ENCODE measurements around the gene LCN9. TPM values are rescaled to one million over a fixed set of nuclear protein-coding genes. Genes with fewer than 3 reads are reported as not detected.
"Not testable (repeated sequence)": the region's sequence is repeated elsewhere in the genome, so short reads cannot be mapped to it uniquely, and the experiment has no call there.

LCN9 gene
- total RNA-seq, 1 experiment from 2014 or later, result not detected

DNA sequence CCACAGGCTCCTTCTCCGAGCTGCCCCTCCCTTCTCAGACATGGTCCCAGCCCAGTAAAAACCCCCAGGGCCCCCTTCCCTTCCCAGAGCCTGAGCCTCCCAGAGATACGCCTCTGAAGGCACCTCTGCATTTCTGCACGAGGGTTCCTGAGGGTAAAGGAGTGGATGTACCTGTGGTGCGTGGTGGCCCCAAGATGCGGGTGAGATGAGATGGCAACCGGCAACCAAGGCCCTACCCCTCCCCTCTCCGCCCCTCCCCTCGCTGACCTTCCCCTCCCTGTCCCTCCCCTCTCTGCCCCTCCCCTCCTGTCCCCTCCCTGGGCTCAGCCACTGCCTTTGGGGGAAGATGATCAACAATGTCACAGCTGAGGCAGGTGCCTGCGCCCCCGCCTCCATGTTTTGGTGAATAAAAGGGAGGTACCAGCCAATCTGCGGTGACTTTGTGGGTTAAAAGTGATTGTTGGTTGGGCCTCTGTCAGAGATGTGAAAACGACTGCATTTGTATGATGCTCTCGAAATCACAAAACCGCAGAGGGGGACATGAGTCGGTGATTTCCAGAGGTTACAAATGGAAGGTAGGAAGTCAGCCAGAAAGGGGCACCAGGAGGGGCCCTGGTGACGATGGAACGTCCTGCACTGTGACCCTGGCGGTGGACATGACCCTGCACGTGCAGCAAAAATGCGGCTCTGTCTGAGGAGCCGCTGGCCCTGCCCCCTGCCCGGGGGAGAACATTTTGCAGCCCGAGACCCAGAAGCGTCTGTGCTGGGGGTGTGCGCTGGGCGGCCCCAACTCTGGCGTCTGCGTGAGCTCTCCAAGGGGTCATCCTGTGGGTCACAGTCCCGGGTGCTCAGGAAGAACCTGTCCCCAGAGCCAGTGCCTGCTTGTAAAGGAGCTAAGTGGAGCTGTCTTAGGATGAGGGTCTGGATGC lies 3.7 kb downstream of the LCN9 start:
- TF ChIP-seq, protein P1, sequence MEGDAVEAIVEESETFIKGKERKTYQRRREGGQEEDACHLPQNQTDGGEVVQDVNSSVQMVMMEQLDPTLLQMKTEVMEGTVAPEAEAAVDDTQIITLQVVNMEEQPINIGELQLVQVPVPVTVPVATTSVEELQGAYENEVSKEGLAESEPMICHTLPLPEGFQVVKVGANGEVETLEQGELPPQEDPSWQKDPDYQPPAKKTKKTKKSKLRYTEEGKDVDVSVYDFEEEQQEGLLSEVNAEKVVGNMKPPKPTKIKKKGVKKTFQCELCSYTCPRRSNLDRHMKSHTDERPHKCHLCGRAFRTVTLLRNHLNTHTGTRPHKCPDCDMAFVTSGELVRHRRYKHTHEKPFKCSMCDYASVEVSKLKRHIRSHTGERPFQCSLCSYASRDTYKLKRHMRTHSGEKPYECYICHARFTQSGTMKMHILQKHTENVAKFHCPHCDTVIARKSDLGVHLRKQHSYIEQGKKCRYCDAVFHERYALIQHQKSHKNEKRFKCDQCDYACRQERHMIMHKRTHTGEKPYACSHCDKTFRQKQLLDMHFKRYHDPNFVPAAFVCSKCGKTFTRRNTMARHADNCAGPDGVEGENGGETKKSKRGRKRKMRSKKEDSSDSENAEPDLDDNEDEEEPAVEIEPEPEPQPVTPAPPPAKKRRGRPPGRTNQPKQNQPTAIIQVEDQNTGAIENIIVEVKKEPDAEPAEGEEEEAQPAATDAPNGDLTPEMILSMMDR (IDR thresholded peaks at IDR 0.05; ENCODE audit: unreplicated experiment), result no peak
- no TSS peak for BruUV-seq (replicated peaks)
- DNase-seq, result no peak
- intact Hi-C loops (cut with micrococcal nuclease; ENCODE audit: unreplicated experiment), result no loop called here
- H3K27ac Mint-ChIP-seq (ENCODE audit: unreplicated experiment), result no peak overlapping the region
- H3K36me3 Mint-ChIP-seq (ENCODE audit: insufficient read depth, unreplicated experiment), result no peaks in the 10 kb centered on the region
- H3K9me3 Mint-ChIP-seq (ENCODE audit: low read depth, unreplicated experiment), result no peaks in the 10 kb centered on the region
- H3K4me1 Mint-ChIP-seq (ENCODE audit: low read depth, unreplicated experiment), result no peaks in the 10 kb centered on the region
- peaks cover 48% of the 10 kb centered on the region for H3K27me3 Mint-ChIP-seq (ENCODE audit: unreplicated experiment)
- CTCF ChIA-PET, result no interaction called here
- no peak overlapping the region for H3K4me3 Mint-ChIP-seq (ENCODE audit: low read depth, unreplicated experiment)

DNA sequence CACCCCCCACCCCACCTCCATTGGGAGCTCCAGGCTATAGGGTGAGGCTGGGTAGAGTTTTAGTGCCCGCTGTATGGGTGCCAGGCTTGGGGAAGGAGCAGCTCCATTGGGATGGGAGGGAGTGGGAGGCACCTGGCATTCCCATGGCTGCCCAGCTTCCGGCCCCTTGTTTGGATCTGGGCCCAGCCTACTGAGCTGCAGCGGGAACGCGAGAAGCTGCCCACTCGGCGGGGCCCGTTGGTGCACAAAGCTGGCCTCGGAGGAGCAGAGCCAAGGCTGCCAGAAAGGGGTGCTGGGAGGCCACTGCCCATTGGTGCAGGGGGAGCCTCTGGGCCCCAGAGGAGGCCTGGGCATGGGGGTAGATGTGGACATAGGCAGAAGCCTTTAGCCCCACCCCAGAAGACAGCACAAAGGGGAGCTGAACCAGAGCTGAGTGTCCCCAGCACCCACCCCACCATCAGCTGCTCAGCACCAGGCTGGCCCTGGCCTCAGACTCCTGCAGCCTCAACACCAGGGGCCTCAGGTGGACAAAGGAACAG lies 4.4 kb downstream of the LCN9 start:
- Mint-ChIP-seq H3K4me1 (ENCODE audit: low read depth, unreplicated experiment) (no peaks in the 10 kb centered on the region), H3K27me3 (ENCODE audit: unreplicated experiment) (peaks cover 55% of the 10 kb centered on the region), H3K36me3 (ENCODE audit: insufficient read depth, unreplicated experiment) (no peaks in the 10 kb centered on the region), H3K27ac (ENCODE audit: unreplicated experiment) (no peak overlapping the region), H3K9me3 (ENCODE audit: low read depth, unreplicated experiment) (no peaks in the 10 kb centered on the region), H3K4me3 (ENCODE audit: low read depth, unreplicated experiment) (no peak overlapping the region)
- TF ChIP-seq, protein P1 (IDR thresholded peaks at IDR 0.05; ENCODE audit: unreplicated experiment), result no peak
- intact Hi-C loops (cut with micrococcal nuclease; ENCODE audit: unreplicated experiment), result no loop called here
- BruUV-seq (replicated peaks), result no TSS peak
- DNase-seq, result no peak
- CTCF ChIA-PET, result no interaction called here

GRCh38 chr9:135669018-135669417 lies 5.9 kb downstream of the LCN9 start:
- H3K4me3 Mint-ChIP-seq (ENCODE audit: low read depth, unreplicated experiment); H3K9me3 Mint-ChIP-seq (ENCODE audit: low read depth, unreplicated experiment); DNase-seq; H3K36me3 Mint-ChIP-seq (ENCODE audit: insufficient read depth, unreplicated experiment); H3K27ac Mint-ChIP-seq (ENCODE audit: unreplicated experiment); H3K4me1 Mint-ChIP-seq (ENCODE audit: low read depth, unreplicated experiment); CTCF ChIA-PET; intact Hi-C loops (cut with micrococcal nuclease; ENCODE audit: unreplicated experiment); BruUV-seq (replicated peaks): not testable (repeated sequence)
- H3K27me3 Mint-ChIP-seq (ENCODE audit: unreplicated experiment), result peaks cover 66% of the 10 kb centered on the region

DNA sequence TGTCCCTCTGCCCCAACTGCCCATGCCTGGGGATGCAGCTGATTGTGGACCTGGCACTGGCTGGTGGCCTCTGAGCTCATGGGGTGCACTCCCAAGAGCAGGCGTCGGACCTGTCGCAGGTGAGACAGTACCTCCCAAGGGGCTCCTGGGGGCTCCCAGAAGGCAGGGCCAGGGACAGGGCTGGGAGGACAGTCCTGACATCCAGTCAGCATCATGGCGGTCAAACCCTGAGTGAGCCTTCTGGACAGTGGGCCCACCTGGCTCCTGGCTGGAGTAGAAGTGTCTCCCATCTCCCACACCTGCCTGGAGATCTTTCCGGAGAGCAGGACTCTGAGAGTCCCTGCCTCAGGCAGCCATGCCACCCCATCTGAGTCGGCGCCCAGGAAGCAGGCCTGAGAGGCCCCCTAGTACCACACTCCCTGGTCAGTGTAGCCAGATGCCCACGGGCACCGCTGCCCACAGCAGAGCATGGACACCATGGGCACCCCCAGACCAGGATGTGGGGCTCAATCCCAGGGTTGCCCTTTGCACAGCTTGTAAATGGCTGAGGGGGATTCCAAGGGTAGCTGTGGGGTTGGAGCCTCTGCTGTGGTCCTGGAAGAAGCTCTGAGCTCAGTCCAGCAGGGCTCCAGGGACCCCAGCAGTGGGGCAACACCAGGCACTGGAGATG lies 6.6 kb downstream of the LCN9 start:
- H3K36me3 Mint-ChIP-seq (ENCODE audit: insufficient read depth, unreplicated experiment), result no peaks in the 10 kb centered on the region
- no peak for DNase-seq
- no peak overlapping the region for H3K4me3 Mint-ChIP-seq (ENCODE audit: low read depth, unreplicated experiment)
- TF ChIP-seq, protein P1 (IDR thresholded peaks at IDR 0.05; ENCODE audit: unreplicated experiment), result no peak
- no TSS peak for BruUV-seq (replicated peaks)
- peaks cover 66% of the 10 kb centered on the region for H3K27me3 Mint-ChIP-seq (ENCODE audit: unreplicated experiment)
- no peaks in the 10 kb centered on the region for H3K9me3 Mint-ChIP-seq (ENCODE audit: low read depth, unreplicated experiment)
- no peak overlapping the region for H3K27ac Mint-ChIP-seq (ENCODE audit: unreplicated experiment)
- intact Hi-C loops (cut with micrococcal nuclease; ENCODE audit: unreplicated experiment), result no loop called here
- H3K4me1 Mint-ChIP-seq (ENCODE audit: low read depth, unreplicated experiment), result no peaks in the 10 kb centered on the region
- CTCF ChIA-PET, result no interaction called here

All from Calu3 (cell line).